HL-60/S4 treated with retinoic acid at 250 ng/mL for 4 days and 3 days (cell line): Measurements from ENCODE around the gene FXYD7.
"Not testable (repeated sequence)": the region's sequence is repeated elsewhere in the genome, so short reads cannot be mapped to it uniquely, and the experiment has no call there.

Experiments
- in situ Hi-C: fragments of 300-500 bp; cut with MboI; formaldehyde crosslinking; loops from 2 replicates; pipeline ENCODE4 v1.7.0; 2022; ENCODE audit warnings: low sequenced_read_pairs

FXYD7 gene, protein sequence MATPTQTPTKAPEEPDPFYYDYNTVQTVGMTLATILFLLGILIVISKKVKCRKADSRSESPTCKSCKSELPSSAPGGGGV

DNA sequence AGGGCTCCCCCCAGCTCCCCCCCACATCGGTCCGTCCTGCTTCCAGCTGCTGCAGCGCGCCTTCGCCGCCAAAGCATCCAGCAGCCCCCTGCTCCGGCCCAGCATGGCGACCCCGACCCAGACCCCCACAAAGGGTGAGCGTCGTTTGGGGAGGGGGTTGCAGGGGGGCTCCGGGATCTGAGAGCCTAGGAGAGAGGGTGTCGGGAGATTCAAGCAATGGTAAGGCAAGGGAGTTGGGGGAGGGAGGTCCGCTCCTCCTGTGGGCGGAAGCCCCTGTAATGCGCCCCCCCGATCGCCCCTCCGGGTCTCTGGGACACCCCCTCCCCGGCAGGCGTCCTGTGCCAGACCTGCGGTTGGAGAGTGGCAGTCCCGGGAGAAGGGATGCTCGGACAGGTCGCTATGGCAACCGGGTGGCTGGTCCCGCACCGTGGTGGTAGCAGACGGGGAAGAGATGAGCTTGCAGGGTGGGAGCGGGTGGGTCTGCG is at the start of gene FXYD7:
FXYD7 (plus strand) TSS at position 25 of the 485 bp plus-strand sequence; CDS start at position 104, 79 bp downstream.
- in situ Hi-C loops, result no loop called here

DNA sequence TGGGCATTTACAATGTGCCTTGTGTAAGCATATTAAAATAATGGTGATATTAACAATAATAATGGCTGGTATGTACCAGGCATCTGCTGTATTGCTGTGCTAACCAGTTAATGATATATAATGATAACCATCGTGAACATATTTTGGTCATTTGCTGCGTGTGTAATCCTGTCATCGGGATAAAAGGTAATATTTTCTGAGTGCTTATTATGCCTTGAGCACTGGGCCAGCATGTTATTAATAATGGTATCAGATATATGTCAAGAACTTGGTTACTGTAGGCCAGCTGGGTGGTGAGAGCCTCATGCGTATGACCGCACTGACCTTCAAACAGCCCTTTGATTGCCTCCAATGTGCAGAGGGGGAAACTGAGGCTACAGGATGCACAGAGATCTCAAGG is 49.6 kb upstream of the FXYD7 start:
- in situ Hi-C loops, result no loop called here

DNA sequence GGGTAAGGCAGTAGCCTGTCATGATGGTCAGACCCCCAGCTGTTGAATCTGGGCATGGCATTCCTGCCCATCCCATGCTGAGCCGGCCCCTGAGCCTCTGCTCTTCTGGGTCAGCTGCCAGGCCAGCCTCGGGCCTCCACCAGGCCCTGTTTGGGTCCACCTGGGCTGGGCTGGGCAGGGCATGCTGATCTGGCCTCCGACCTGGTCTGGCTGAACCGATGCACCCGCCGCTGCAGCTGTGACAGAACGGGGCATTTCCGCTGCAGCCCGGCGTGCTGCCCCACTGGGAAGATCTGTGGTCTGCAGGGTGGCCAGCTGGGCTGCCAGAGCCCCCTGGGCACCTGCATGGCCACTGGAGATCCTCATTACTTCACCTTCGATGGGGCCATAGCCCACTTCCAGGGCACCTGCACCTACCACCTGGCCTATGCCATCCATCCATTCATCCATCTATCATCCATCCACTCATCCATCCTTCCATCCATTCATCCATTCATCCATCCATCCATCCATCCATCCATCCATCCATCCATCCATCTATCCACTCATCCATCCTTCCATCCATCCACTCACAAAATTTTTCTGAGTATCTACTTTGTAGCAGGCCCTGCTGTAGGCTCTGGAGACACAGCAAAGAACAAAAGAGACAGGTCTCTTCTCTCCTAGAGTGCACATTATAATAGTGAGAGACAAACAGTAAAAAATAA is 49.0 kb upstream of the FXYD7 start:
- in situ Hi-C loops, result no loop called here

DNA sequence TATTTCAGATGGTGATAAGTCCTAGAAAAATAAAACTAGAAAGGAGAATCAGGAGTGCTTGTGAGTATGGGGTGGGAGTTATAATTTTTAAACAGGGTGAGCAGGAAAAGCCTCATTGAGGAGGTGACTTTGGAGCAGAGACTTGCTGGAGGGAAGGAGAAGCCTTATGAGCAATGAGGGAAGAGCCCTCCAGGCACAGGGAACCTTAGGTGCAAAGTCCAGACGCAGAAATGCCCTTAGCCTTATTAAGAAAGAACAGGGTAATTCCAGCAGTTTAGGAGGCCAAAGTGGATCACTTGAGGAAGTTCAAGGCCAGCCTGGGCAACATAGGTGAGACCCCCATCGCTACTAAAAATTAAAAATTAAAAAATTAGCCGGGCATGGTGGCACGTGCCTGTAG is 48.4 kb upstream of the FXYD7 start:
- in situ Hi-C loops, result no loop called here

DNA sequence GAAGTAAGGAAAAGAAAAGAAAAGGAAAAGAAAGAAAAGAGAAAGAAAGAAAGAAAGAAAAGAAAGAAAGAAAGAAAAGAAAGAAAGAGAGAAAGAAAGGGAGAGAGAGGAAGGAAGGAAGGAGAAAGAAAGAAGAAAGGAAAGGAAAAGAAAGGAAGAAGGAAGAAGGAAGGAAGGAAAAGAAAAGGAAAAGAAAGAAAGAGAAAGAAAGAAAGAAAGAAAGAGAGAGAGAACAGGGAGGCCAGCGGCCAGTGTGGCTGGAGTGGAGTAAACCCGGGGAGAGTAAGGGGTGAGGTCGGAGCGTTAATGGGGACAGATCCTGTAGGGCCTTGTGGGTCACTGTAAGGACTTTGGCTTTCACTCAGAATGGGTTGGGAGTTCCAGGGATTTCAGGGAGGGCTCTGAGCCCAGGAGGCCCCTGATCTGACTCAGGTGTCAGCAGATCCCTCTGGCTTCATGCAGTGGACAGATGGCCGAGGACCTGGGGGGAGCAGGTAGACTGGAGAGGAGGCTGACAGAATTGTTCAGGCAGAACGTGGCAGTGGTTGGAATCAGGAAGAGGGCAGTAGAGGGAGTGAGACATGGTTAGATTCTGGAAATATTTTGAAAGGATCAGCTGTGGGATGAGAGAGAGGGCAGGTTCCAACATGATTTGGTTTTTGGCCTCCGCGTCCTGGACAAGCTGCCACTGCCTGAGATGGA is 47.2 kb upstream of the FXYD7 start:
- in situ Hi-C loops, result no loop called here

DNA sequence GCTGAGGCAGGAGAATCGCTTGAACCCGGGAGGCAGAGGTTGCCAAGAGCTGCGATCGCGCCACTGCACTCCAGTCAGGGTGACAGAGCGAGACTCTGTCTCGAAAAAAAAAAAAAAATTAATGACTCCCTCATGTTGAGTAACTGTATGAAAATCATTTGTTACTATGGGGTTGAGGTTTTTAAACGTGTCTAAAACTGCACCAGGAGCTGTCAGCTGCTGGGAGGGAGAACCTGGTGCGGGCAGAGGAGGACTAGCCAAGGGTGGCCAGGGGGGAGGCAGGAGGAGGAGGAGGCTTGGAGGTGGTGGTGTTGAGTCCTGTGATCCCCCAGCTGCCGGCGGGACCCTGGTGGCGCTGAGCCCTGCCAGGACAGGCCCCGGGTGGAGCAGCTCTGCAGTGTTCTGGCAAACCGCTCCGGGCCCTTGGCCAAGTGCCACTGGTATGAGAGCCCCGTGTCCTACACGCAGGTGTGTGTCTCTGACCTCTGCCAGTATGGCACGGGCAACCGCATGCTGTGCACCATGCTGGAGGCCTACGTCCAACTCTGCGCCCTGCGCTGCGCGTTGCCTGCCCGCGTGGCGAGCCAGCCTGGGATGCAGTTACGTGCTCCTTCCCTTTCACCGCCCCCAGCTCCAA is 44.5 kb upstream of the FXYD7 start:
- in situ Hi-C loops, result no loop called here

DNA sequence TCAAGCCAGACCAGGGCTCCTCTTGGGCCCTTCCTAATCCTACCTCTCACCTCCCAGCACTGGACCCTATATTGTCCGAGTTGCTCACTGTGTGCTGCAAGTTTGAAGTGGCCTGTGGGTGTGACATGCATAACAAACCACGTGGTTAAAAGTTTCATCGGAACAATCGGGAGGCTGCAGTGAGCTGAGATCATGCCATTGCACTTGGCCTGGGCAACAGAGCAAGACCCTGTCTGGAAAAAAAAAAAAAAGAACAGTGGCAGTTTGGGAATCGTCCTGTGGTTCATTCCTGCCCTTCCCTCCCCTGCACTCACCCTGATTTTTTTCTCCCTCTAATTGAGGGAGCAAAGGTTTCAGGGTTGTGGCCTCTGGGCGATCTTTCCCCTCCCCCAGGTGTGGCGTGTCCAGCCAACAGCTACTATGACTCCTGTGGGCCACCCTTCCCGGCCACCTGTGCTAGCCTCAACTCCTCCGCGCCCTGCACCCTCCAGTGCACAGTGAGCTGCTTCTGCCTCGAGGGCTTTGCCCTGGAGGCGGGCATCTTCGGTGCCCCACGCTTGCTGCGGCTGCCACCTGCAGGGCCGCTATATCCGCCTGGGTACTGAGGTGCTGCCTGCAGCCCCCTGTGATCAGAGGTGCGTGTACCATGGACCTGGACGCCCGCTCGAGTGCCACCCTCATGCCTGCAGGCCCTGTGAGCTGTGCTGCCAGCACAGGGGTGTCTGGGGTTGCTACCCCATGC is 43.7 kb upstream of the FXYD7 start:
- in situ Hi-C loops, result no loop called here

DNA sequence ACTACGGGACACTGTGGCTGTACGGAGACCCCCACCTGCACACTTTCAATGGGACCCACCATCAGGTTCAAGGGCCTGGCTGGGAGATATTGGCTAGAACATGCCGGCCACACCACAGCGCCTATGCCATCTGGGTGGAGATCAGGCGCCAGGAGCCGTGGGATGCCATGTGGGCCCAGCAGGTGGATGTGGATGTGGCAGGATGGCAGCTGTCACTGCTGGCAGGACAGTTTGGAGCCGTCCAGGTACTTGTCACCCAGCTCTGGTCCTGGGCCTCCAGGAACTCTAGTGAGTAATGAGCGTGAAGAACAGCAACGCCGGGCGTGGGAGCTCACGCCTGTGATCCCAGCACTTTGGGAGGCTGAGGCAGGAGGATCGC is 43.2 kb upstream of the FXYD7 start:
- in situ Hi-C loops, result no loop called here

DNA sequence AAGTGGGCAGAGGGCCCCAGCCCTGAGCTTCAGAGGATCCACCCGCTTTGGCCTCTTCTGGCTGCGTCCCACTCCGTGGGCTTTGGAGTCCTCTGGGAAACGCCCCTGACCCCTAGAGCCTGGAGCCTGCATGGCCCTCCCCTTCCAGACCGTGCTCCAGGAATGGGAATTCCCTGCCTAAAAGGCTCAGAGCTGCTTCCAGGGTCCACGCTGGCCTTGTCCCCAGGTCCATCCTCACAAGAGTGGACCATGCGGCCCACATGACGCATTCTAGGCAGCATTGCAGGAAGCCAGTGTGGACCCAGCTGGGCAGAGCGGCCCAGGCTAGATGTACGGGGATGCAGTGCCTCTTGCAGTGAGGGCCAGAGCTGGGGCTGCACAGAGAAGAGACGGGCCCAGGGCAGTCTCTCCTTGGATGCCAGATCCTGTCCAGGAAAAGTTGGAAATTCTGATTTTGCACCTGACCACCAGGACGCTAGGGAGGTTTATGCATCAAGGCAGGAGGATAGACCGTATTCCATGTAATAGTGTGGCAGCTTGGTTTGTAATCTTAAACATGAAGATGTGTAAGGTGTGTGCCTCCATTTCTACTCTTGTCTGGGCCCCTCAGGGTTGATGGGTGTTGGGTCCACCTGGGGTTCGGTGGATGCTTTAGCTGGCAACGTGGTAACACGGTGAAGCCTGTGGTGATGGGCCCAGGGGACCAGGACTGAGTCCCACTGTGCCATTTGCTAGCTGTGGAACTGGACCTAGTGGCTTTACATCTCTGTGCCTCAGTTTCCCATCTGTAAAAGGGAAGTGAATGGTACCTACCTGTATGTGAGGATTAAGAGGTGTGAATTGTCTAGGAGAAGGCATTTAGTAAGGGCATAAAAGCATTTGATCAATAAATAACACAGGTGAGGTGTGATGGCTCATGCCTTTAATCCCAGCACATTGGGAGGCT is 42.2 kb upstream of the FXYD7 start:
- in situ Hi-C loops, result no loop called here

DNA sequence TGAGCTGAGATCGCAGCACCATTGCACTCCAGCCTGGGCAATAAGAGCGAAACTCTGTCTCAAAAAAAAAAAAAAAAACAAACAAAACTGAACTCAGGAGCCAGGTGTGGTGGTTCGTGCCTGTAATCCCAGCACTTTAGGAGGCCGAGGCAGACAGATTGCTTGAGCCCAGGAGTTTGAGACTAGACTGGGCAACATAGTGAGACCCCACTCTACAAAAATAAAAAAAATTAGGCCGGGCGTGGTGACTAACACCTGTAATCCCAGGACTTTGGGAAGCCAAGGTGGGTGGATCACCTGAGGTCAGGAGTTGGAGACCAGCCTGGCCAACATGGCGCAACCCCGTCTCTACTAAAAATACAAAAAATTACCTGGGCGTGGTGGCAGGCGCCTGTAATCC is 41.1 kb upstream of the FXYD7 start:
- in situ Hi-C loops, result not testable (repeated sequence)

DNA sequence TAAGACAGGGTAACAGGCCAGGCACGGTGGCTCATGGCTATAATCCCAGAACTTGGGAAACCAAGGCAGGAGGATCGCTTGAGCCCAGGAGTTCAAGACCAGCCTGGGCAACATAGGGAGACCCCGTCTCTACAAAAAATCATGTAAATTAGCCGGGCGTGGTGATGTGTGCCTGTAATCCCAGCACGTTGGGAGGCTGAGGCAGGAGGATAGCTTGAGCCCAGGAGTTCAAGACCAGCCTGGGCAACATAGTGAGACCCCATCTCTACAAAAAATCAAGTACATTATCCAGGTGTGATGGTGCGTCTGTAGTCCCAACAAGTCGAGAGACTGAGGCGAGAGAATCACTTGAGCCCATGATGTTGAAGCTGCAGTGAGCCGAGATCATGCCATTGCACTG is 39.4 kb upstream of the FXYD7 start:
- in situ Hi-C loops, result not testable (repeated sequence)

DNA sequence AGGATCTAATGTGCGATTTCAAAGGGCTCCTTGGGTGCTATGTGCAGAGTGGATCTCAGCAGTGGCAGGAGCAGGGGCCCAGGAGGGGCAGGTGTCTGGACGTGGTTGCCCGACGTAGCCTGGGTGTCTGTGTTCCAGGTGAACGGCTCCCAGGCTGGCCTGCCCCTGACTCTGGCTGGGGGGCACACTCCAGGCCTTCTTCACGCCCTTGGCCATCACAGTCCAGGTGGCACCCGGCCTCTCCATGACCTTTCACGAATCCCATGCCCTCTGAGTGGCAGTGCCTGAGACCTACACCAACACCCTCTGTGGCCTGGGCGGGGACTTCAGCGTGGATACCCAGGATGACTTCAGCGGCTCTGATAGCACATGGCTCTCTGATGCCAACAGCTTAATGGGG is 38.7 kb upstream of the FXYD7 start:
- in situ Hi-C loops, result no loop called here

DNA sequence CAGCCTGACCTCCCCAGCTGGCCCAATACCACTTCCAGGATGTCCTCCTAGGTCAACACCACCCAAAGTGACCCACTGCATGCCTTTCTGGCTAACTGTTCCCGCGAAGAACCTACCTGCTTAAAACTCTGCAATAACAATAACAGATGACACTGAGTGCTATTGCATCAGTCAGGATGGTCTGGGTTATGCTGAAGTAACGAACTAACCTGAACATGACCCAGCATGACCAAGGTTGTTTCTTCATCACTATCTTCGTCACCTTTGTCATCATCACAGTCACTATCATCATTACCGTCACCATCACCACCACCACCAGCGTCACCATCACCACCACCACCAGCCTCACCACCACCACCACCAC is 38.0 kb upstream of the FXYD7 start:
- in situ Hi-C loops, result no loop called here

DNA sequence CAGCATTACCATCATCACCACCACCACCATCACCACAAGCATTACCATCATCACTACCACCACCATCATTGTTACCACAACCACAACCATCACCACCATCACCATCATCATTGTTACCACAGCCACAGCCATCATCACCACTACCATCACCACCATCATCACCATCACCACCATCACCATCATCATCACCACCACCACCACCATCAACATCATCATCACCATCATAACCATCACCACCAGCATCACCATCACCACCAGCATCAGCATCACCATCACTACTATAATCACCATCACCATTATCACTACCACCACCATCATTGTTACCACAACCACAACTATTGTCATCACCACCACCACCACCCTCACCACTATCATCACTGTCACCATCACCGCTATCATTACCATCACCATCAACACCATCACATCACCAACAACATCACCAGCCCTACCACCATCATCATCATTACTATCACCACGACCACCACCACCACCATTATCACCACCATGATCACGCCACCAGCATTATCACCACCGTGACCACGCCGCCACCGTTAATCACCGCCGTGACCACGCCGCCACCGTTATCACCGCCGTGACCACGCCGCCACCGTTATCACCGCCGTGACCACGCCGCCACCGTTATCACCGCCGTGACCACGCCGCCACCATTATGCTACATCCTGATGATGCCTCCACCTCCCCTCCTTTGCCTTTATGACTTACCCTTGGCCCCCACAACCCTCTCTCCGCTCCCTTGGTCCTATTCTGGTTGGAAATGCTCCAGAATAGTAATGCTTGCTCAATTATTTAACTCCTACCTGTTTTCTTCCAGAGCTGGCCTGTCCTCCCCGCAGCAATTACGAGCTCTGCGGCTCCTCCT is 37.4 kb upstream of the FXYD7 start:
- in situ Hi-C loops, result no loop called here

DNA sequence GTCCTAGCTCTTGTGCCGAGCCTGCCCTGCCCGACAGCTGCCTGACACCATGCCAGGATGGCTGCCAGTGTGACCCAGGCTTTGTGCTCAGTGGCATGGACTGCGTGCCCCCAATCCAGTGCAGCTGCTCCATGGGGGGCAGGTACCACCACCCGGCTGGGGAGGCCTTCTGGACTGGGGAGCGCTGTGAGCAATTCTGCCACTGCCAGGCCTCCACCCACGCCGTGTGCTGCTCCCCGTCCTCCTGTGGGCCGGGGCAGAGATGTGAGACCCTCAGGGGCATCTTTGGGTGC is 36.8 kb upstream of the FXYD7 start:
- in situ Hi-C loops, result no loop called here

DNA sequence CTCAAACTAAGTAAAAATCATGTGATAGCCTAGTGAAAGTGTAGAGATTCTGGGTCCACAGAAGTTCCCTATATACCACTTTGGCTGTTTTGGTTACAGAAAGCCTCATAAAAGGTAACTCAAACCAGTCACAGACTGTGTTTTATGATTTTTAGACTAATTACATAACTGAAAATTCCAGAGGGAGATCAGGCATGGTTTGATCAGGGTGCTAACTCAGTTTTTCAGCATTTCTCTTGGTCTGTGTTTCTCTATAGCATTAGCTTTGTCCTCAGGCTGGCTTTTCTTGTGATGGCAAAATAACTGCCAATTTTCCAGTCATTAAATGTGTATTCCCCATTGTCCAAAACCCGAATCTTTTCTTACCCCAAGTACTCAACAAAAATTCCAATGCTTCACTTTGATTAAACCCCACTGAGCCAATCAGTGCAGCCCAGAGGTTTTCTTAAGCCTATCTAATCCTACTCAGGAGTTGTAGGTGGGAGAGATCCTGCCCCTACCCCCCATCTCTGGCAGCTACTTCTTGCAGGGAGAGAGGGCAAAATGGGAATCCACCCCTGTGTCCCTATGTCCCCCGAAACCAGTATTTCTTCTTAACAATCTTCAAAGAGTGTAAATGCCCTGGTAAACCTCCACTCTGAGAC is 36.0 kb upstream of the FXYD7 start:
- in situ Hi-C loops, result no loop called here

DNA sequence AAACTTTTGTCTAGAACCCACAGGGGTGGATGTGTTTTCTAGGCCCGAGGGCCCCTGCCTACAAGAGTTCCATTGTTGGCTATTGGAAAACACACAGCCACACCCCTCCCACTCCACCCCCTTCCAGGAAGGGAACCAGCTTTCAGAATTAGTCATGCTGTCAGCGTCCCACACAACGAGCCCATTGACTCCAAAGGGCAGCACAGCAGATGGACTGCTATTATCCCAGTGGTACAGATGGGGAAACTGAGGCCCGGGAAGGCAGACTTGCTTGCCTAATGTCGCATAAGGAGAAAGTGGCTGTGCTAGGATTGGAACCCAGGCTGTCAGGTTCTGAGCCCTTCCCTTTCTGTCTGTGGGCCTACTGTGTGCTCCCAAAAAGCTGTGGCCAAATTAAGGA is 35.5 kb upstream of the FXYD7 start:
- in situ Hi-C loops, result no loop called here

DNA sequence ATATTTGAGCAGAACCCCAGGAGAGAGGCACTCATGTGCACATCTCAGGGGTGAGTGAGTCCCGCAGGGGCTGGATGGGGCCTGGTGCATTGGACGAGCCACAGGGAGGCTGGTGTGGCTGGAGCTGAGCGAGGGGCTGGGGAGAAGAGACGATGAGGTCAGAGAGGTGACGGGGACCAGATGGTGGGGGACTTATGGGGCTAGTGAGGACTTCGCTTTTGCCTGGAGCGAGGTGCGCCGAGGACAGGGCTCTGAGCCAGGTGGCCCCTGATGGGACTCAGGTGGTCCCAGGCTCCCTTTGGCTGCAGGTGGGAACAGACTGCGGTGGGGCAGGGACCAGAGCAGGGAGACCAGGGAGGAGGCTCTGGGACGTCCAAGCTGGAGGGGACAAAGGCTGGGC is 34.3 kb upstream of the FXYD7 start:
- in situ Hi-C loops, result no loop called here
